ENCODE measurements around the gene PTCHD1. TPM values are rescaled to one million over a fixed set of nuclear protein-coding genes. Genes with fewer than 3 reads are reported as not detected.

PTCHD1 gene
- total RNA-seq, 1 experiment from 2014 or later = not detected

GRCh38 chrX:23292354-23292987 lies 42.2 kb upstream of the PTCHD1 start:
- Histone ChIP-seq H3K36me3 (ENCODE audit: low read depth, low read length) (no peaks in the 10 kb centered on the region), H3K4me3 (ENCODE audit: low read length) (no peak overlapping the region), H4K20me1 (ENCODE audit: low read length) (no peaks in the 10 kb centered on the region), H3K79me2 (ENCODE audit: low read length) (no peaks in the 10 kb centered on the region), H3K27me3 (ENCODE audit: low read length) (no peaks in the 10 kb centered on the region), H2AFZ (ENCODE audit: low read length) (peak overlapping the region; percentile 38; the same call in 1 of the 2 replicates), H3K9me2 (replicated peaks; ENCODE audit: low read length) (no peaks in the 10 kb centered on the region), H3K4me2 (ENCODE audit: low read length) (0 out of 2 replicates have a peak overlapping the region, but pooled peaks have one; percentile 16), H3K9me3 (ENCODE audit: low read length) (no peaks in the 10 kb centered on the region), H3K27ac (ENCODE audit: low read length) (no peak overlapping the region), H3K9ac (ENCODE audit: low read length) (no peak overlapping the region), H3F3A (ENCODE audit: low read length, unreplicated experiment) (no peaks in the 10 kb centered on the region), H3K4me1 (ENCODE audit: insufficient read depth, low read length) (peaks cover 5% of the 10 kb centered on the region; the same call in 1 of the 2 replicates)
- intact Hi-C loops (cut with micrococcal nuclease) = no loop called here
- TF ChIP-seq EZH2 (IDR thresholded peaks at IDR 0.05; ENCODE audit: low read length, unreplicated experiment) = no peak
- no peak for TF ChIP-seq EZH2phosphoT487 (IDR thresholded peaks at IDR 0.05; ENCODE audit: borderline replicate concordance, low read length)
- TF ChIP-seq CTCF (conservative IDR thresholded peaks at IDR 0.05; ENCODE audit: low read depth, low read length) = no peak
- ChIA-PET CTCF (no interaction called here), POLR2A (ENCODE audit: unreplicated experiment) (no interaction called here)
- DNase-seq (no peak), ATAC-seq (no peak)
- no TSS peak for BruUV-seq (replicated peaks)

- no peaks in the 10 kb centered on the region for H3K9me3 ChIP-seq (ENCODE audit: low read length)
- H3K4me3 ChIP-seq (ENCODE audit: low read length) = no peak overlapping the region
- ChIA-PET POLR2A (ENCODE audit: unreplicated experiment) (no interaction called here), CTCF (no interaction called here)
- TF ChIP-seq EZH2 (IDR thresholded peaks at IDR 0.05; ENCODE audit: low read length, unreplicated experiment) (no peak), EZH2phosphoT487 (IDR thresholded peaks at IDR 0.05; ENCODE audit: borderline replicate concordance, low read length) (no peak), CTCF (conservative IDR thresholded peaks at IDR 0.05; ENCODE audit: low read depth, low read length) (no peak)
- H3F3A ChIP-seq (ENCODE audit: low read length, unreplicated experiment) = no peaks in the 10 kb centered on the region
- H3K27ac ChIP-seq (ENCODE audit: low read length) = no peak overlapping the region
- no peaks in the 10 kb centered on the region for H3K36me3 ChIP-seq (ENCODE audit: low read depth, low read length)
- no peaks in the 10 kb centered on the region for H3K9me2 ChIP-seq (replicated peaks; ENCODE audit: low read length)
- no peaks in the 10 kb centered on the region for H4K20me1 ChIP-seq (ENCODE audit: low read length)
- no TSS peak for BruUV-seq (replicated peaks)
- H3K4me1 ChIP-seq (ENCODE audit: insufficient read depth, low read length) = peaks cover 5% of the 10 kb centered on the region; the same call in 1 of the 2 replicates
- ATAC-seq (peak; percentile 92), DNase-seq (peak; percentile 49)
- intact Hi-C loops (cut with micrococcal nuclease) = loop anchor here (1.0 kb wide), 1 partner anchor 285 kb away; no protein-coding TSS in a partner anchor
- H3K4me2 ChIP-seq (ENCODE audit: low read length) = peak overlapping the region; percentile 16; the same call in 1 of the 2 replicates
- H3K27me3 ChIP-seq (ENCODE audit: low read length) = no peaks in the 10 kb centered on the region
- peak overlapping the region; percentile 38; the same call in 1 of the 2 replicates for H2AFZ ChIP-seq (ENCODE audit: low read length)
- H3K9ac ChIP-seq (ENCODE audit: low read length) = no peak overlapping the region
- no peaks in the 10 kb centered on the region for H3K79me2 ChIP-seq (ENCODE audit: low read length)
Observed at GRCh38 chrX:23292988-23293651, 41.5 kb upstream of the PTCHD1 start.

GRCh38 chrX:23304881-23305280 lies 29.8 kb upstream of the PTCHD1 start:
- Histone ChIP-seq H4K20me1 (ENCODE audit: low read length) (no peaks in the 10 kb centered on the region), H3K27ac (ENCODE audit: low read length) (no peak overlapping the region), H3F3A (ENCODE audit: low read length, unreplicated experiment) (no peaks in the 10 kb centered on the region), H3K4me2 (ENCODE audit: low read length) (no peak overlapping the region), H2AFZ (ENCODE audit: low read length) (no peak overlapping the region), H3K36me3 (ENCODE audit: low read depth, low read length) (no peaks in the 10 kb centered on the region), H3K4me1 (ENCODE audit: insufficient read depth, low read length) (no peaks in the 10 kb centered on the region), H3K9ac (ENCODE audit: low read length) (no peak overlapping the region), H3K4me3 (ENCODE audit: low read length) (no peak overlapping the region), H3K9me2 (replicated peaks; ENCODE audit: low read length) (no peaks in the 10 kb centered on the region), H3K9me3 (ENCODE audit: low read length) (no peaks in the 10 kb centered on the region), H3K27me3 (ENCODE audit: low read length) (peaks cover 10% of the 10 kb centered on the region; the same call in 1 of the 2 replicates), H3K79me2 (ENCODE audit: low read length) (no peaks in the 10 kb centered on the region)
- intact Hi-C loops (cut with micrococcal nuclease) = no loop called here
- POLR2A ChIA-PET (ENCODE audit: unreplicated experiment) = no interaction called here
- TF ChIP-seq CTCF (conservative IDR thresholded peaks at IDR 0.05; ENCODE audit: low read depth, low read length) (no peak), EZH2phosphoT487 (IDR thresholded peaks at IDR 0.05; ENCODE audit: borderline replicate concordance, low read length) (no peak), EZH2 (IDR thresholded peaks at IDR 0.05; ENCODE audit: low read length, unreplicated experiment) (no peak)
- DNase-seq (no peak), ATAC-seq (no peak)
- BruUV-seq (replicated peaks) = no TSS peak
- CTCF ChIA-PET = no interaction called here
